ENCODE results near the gene TCEAL4.
"Not testable (repeated sequence)": the region's sequence is repeated elsewhere in the genome, so short reads cannot be mapped to it uniquely, and the experiment has no call there.

TCEAL4 gene

DNA sequence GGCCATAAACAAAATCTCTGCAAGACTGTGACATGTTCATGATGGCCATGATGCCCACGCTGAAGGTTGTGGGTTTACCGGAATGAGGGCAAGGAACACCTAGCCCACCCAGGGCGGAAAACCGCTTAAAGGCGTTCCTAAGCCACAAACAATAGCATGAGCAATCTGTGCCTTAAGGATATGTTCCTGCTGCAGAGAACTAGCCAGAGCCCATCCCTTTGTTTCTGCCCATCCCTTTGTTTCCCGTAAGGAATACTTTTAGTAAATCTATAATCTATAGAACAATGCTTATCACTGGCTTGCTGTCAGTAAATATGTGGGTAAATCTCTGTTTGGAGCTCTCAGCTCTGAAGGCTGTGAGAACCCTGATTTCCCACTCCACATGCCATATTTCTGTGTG is 9.9 kb downstream of the TCEAL4 start:
- DNase-seq = not testable (repeated sequence)

- DNase-seq = no peak
Observed at GRCh38 chrX:103607364-103608305, 22.3 kb downstream of the TCEAL4 start, which contains the start of gene TCEAL3. Gene TCEAL3 (plus strand): TSS chrX:103607963. CDS start chrX:103609065, 1,102 bp downstream.

DNA sequence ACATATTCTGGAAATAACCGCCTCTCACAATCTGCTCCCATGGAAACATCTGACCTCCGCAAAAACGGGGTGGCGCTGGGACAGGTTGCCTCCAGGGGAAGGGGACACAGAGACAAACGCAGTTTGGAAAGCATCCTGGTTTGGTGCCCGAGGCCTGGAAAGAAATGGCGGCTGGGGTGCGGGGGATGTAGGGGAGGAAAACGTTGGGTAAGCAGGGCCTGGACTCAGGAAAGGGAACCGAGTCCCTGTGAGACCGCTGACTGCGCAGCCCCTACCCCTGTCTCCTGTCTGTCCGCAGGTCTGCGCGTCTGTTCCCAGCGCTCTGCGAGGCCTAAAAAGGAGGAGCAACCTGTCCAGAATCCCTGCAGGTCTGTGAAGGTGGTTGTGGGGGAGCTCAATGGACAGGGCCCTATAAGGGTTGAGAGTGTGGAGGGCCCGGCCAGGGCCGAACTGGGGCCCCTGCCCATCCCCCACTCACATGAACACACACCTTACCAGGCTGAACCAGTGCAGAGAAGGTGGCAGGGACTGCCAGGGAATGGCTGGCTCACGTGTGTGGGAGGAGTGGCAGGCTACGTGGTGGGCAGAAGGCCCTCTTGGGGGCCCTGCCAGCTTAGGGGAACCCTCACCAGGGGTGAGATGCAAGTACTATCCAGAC is 23.1 kb downstream of the TCEAL4 start:
- DNase-seq = no peak

DNA sequence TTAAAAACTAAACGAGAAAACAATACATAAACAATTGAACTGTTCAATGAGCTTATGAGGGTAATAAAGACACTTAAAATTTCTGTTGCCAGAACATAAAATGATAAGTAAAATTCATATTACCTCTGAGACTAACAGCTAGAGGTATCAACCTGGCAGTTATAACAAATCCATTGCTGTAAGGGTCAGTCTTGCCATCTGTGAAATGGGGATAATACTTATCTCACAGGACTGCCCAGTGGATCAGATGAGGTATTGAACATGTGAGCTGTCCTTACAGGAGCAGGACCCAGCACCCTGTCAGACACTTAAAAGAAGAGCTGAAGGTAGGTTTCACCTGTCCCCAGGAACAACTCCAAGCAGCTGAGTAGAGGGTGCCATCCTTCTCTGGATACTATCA is 25.0 kb downstream of the TCEAL4 start:
- DNase-seq = no peak

GRCh38 chrX:103613362-103613890 is 28.1 kb downstream of the TCEAL4 start:
- no peak for DNase-seq

DNA sequence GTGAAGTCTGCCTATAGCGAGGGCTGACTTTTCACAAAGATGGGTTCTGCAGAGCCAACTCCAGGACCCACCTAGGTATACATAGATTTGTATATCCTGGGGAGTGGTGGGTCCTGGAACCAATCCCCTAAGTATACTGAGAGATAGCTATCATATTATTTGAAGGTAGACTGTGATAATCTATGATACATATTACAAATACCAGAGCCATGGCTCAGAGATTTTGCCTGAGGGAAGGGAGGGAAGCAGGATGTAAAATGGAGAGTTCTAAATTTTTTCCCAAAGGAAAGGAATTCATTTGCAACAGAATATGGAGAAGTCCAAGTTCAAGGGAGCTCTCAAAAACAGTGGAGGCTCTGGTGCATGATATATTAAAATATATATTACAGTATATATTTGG is 29.7 kb downstream of the TCEAL4 start:
- no peak for DNase-seq

GRCh38 chrX:103615781-103616371 is 30.6 kb downstream of the TCEAL4 start:
- DNase-seq = no peak

DNA sequence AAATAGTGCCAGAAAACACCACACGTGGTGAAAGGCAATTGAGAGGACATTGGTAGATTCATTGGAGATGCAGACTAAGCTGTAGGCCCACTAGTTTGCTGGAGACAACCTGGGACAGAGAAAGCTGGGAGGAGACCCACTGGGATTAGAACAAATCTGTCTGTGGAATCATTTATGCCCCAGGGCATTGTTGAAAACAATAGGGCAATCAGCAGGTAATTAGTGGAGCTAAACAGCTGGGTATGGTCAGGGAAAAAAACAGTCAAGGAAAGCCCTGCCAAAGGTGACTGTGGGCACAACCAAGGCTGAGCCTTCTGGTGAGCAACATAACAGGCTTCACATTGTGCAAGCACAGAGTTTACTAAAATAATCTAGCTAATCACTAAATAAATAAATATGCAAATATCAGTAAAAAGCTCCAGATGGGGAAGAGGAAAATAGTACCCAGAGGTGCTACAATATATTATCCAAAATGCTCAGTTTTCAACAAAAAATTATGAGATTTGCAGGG is 31.4 kb downstream of the TCEAL4 start:
- DNase-seq = no peak

GRCh38 chrX:103624111-103624510 is 38.8 kb downstream of the TCEAL4 start:
- DNase-seq = no peak

DNA sequence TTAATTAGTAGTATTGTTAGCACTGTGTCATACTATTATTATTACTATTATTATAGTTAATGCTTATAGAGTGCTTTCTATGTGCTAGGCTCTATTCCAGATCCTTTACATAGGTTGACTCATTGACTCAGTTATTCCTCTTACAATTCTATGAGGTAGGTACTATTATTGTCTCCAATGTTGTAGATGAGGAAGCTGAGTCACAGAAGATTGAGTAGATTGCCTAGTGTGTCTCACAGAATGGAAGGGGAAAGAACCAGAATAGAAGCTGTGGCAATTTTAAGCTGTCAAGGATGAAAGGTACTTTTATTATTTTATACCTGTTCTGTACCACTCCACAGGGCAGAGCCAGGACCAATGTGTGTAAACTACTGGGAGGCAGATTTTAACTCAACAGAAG is 41.5 kb downstream of the TCEAL4 start:
- no peak for DNase-seq

- DNase-seq = peak; percentile 61
Observed at GRCh38 chrX:103628386-103629317, 43.3 kb downstream of the TCEAL4 start, which contains the start of gene TCEAL1. Gene TCEAL1 (plus strand): TSS chrX:103628975. CDS start chrX:103629917, 942 bp downstream.

DNA sequence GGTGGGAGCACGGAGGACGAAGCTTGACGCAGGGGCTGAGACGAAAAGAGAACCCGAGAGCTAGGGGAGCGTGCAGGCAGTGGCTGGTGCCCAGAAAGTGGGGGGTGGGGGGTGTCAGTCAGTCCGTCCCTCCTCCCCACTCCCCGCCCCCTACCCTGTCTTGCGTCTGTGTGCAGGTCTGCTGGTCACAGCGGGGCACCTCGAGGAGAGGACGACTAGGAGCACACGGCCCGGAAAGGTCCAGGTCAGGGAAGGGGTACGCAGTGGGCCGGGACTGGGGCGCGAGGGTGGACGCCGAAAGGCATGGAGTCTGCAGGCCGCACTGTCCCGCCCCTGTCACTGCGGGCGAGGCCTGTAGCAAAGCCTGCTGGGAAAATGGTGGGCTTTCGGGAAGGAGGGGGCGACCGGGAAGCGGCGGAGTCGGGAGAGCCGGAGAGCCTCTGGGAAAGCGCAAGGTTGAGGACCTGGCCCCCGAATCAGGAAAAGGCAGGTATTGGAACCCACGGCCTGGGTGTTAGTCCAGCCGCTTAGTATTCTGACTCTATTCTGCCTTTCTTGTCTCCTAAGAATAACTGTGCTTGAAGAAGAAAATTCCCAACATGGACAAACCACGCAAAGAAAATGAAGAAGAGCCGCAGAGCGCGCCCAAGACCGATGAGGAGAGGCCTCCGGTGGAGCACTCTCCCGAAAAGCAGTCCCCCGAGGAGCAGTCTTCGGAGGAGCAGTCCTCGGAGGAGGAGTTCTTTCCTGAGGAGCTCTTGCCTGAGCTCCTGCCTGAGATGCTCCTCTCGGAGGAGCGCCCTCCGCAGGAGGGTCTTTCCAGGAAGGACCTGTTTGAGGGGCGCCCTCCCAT is 44.2 kb downstream of the TCEAL4 start:
- peak; percentile 21 for DNase-seq

GRCh38 chrX:103630171-103630511 is 44.8 kb downstream of the TCEAL4 start:
- DNase-seq = no peak

DNA sequence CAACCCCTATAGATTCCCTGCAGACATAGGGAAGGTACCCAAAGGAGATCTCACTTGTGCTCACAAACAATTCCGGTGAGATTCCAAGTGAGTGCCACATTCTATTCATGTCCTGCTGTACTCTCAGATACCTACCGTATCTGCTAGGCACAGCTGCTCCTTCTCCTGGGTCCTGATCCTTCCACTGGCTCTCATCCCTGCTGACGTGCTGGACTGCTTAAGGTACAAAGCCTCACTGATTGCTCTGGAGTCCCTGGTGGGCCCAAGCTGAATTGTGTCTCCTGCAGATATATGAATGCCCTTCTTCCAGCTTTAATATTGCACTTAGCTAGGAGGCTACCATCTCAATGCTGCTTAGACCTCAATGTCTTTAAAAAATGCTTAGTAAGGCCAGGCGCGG is 45.8 kb downstream of the TCEAL4 start:
- no peak for DNase-seq

- DNase-seq = no peak
Observed at GRCh38 chrX:103635436-103635835, 50.1 kb downstream of the TCEAL4 start.

Data from NCI-H2029 (cell line).